ENCODE data around the gene METTL9.
"Not testable (repeated sequence)": the region's sequence is repeated elsewhere in the genome, so short reads cannot be mapped to it uniquely, and the experiment has no call there.

Gene METTL9

GRCh38 chr16:21599122-21600030 lies at the start of gene METTL9:
Gene METTL9, plus strand, starts transcription at chr16:21599577. Its CDS starts 157 bp downstream, at chr16:21599734.
- DNase-seq = peak; percentile 61 to 77

- DNase-seq = not testable (repeated sequence)
Observed at GRCh38 chr16:21549975-21550374, 49.4 kb upstream of the METTL9 start.

- DNase-seq = not testable (repeated sequence)
Observed at GRCh38 chr16:21550435-21550834, 48.9 kb upstream of the METTL9 start.

GRCh38 chr16:21551076-21551475 lies 48.3 kb upstream of the METTL9 start:
- DNase-seq = not testable (repeated sequence)

- DNase-seq = not testable (repeated sequence)
Observed at GRCh38 chr16:21551600-21551999, 47.8 kb upstream of the METTL9 start.

GRCh38 chr16:21553481-21554296 lies 45.7 kb upstream of the METTL9 start:
- not testable (repeated sequence) for DNase-seq

- DNase-seq = peak; percentile 10 to 37
Observed at GRCh38 chr16:21554795-21555585, 44.4 kb upstream of the METTL9 start.

- DNase-seq = not testable (repeated sequence)
Observed at GRCh38 chr16:21555621-21556020, 43.8 kb upstream of the METTL9 start.

- not testable (repeated sequence) for DNase-seq
Observed at GRCh38 chr16:21556026-21556595, 43.3 kb upstream of the METTL9 start.

- DNase-seq = not testable (repeated sequence)
Observed at GRCh38 chr16:21556651-21557241, 42.6 kb upstream of the METTL9 start.

- DNase-seq = no peak
Observed at GRCh38 chr16:21560462-21560861, 38.9 kb upstream of the METTL9 start.

- no peak for DNase-seq
Observed at GRCh38 chr16:21563676-21564075, 35.7 kb upstream of the METTL9 start.

- not testable (repeated sequence) for DNase-seq
Observed at GRCh38 chr16:21564367-21564766, 35.0 kb upstream of the METTL9 start.

GRCh38 chr16:21565507-21565860 lies 33.9 kb upstream of the METTL9 start:
- DNase-seq = no peak

GRCh38 chr16:21565861-21566669 lies 33.3 kb upstream of the METTL9 start:
- DNase-seq = no peak

- DNase-seq = no peak
Observed at GRCh38 chr16:21566891-21567414, 32.4 kb upstream of the METTL9 start.

- not testable (repeated sequence) for DNase-seq
Observed at GRCh38 chr16:21567496-21567895, 31.9 kb upstream of the METTL9 start.

- DNase-seq = no peak
Observed at GRCh38 chr16:21568502-21569189, 30.7 kb upstream of the METTL9 start.

- DNase-seq = no peak
Observed at GRCh38 chr16:21570676-21571017, 28.7 kb upstream of the METTL9 start.

- DNase-seq = not testable (repeated sequence)
Observed at GRCh38 chr16:21573506-21573905, 25.9 kb upstream of the METTL9 start.

All from SW 1271 (cell line).